Stimulated activated CD8-positive, alpha-beta memory T cell treated with anti-CD3 and anti-CD28 coated beads, Interleukin-12 subunit alpha, Interleukin-12 subunit beta, amount 100 ng/mL, for 4 hours (primary cell): Measurements from ENCODE around the gene LUZP4.
"Not testable (repeated sequence)": the region's sequence is repeated elsewhere in the genome, so short reads cannot be mapped to it uniquely, and the experiment has no call there.

Source experiments
- DNase-seq: peaks from one replicate; pipeline ENCODE4 v3.0.0-alpha.2; 2020; ENCODE audit warnings: low read depth

Gene LUZP4

GRCh38 chrX:115289465-115289864 is at the start of gene LUZP4:
Gene LUZP4, plus strand, starts transcription at chrX:115289715. Its CDS starts 45 bp downstream, at chrX:115289760.
- no peak for DNase-seq

GRCh38 chrX:115251458-115252233 is 37.9 kb upstream of the LUZP4 start:
- no peak for DNase-seq

GRCh38 chrX:115255003-115255402 is 34.5 kb upstream of the LUZP4 start:
- DNase-seq: no peak

- DNase-seq: no peak
Measured at GRCh38 chrX:115257711-115258110, 31.8 kb upstream of the LUZP4 start.

GRCh38 chrX:115259238-115259875 is 30.2 kb upstream of the LUZP4 start:
- DNase-seq: no peak

GRCh38 chrX:115260330-115260729 is 29.2 kb upstream of the LUZP4 start:
- DNase-seq: no peak

- no peak for DNase-seq
Measured at GRCh38 chrX:115261148-115261547, 28.4 kb upstream of the LUZP4 start.

GRCh38 chrX:115264009-115264408 is 25.5 kb upstream of the LUZP4 start:
- no peak for DNase-seq

- DNase-seq: no peak
Measured at GRCh38 chrX:115266300-115266699, 23.2 kb upstream of the LUZP4 start.

- DNase-seq: no peak
Measured at GRCh38 chrX:115268421-115268820, 21.1 kb upstream of the LUZP4 start.

GRCh38 chrX:115269051-115269683 is 20.3 kb upstream of the LUZP4 start:
- DNase-seq: no peak

GRCh38 chrX:115284877-115285276 is 4.6 kb upstream of the LUZP4 start:
- DNase-seq: no peak

- no peak for DNase-seq
Measured at GRCh38 chrX:115297189-115297588, 7.7 kb downstream of the LUZP4 start.

GRCh38 chrX:115311139-115311538 is 21.6 kb downstream of the LUZP4 start:
- DNase-seq: no peak

GRCh38 chrX:115311601-115312001 is 22.1 kb downstream of the LUZP4 start:
- no peak for DNase-seq

GRCh38 chrX:115318139-115318538 is 28.6 kb downstream of the LUZP4 start:
- DNase-seq: no peak

GRCh38 chrX:115322375-115322774 is 32.9 kb downstream of the LUZP4 start:
- no peak for DNase-seq

GRCh38 chrX:115324194-115324593 is 34.7 kb downstream of the LUZP4 start:
- no peak for DNase-seq

- DNase-seq: not testable (repeated sequence)
Measured at GRCh38 chrX:115329282-115329681, 39.8 kb downstream of the LUZP4 start.

GRCh38 chrX:115330498-115331168 is 41.1 kb downstream of the LUZP4 start:
- no peak for DNase-seq

- no peak for DNase-seq
Measured at GRCh38 chrX:115332832-115333231, 43.3 kb downstream of the LUZP4 start.

- DNase-seq: no peak
Measured at GRCh38 chrX:115333446-115333845, 43.9 kb downstream of the LUZP4 start.
